Thyroid gland (tissue), 4 donors: ENCODE results near the gene SAMD13. TPM values are rescaled to one million over a fixed set of nuclear protein-coding genes. Genes with fewer than 3 reads are reported as not detected.

Experiments
- DNase-seq, 2 donors: peaks; one replicate each; pipeline ENCODE4 v3.0.0-alpha.2; 2019
- H3K27ac ChIP-seq, 3 donors: fragments of 200-600 bp; sonication (generic); 1 replicate in 2 of 3; 2 replicates in 1 of 3; pipeline ENCODE4 v1.5.1; 2016 to 2019; ENCODE audit warnings: mild to moderate bottlenecking in 1 of 3, moderate library complexity in 1 of 3
- H3K27me3 ChIP-seq: fragments of 200-600 bp; sonication (generic); one replicate; pipeline ENCODE4 v1.5.1; 2019
- H3K36me3 ChIP-seq, 2 donors: fragments of 200-600 bp; sonication (generic); one replicate each; pipeline ENCODE4 v1.5.1; 2016 to 2019
- H3K4me1 ChIP-seq, 2 donors: fragments of 200-600 bp; sonication (generic); one replicate each; pipeline ENCODE4 v1.5.1; 2017 to 2019
- H3K4me3 ChIP-seq, 3 donors: fragments of 200-600 bp; sonication (generic); replicated peaks in 1 of 3; 1 replicate in 2 of 3; 2 replicates in 1 of 3; pipeline ENCODE4 v1.5.1; 2016; ENCODE audit warnings: mild to moderate bottlenecking in 1 of 3
- H3K9me3 ChIP-seq: fragments of 200-600 bp; sonication (generic); one replicate; pipeline ENCODE4 v1.5.1; 2017
- POLR2A ChIP-seq, 2 donors: fragments of 450-650 bp; IDR thresholded peaks; one replicate each; pipeline ENCODE4 v1.6.1; 2017; ENCODE audit warnings: antibody characterized with exemption in 2 of 2, mild to moderate bottlenecking in 2 of 2, moderate library complexity in 1 of 2
- WGBS, 2 donors: methylation state at CpG; one replicate each; pipeline ENCODE4 v1.1.5; 2017; 5-methylcytosine and 5-hydroxymethylcytosine counted together
- intact Hi-C: fragments of 100-400 bp; cut with DNase I; formaldehyde crosslinking; loops from one replicate; pipeline ENCODE4 v1.15.1; 2023
- small RNA-seq: library from RNA; depleted of rRNA; stranded (forward); fragments of <200 nt; gene quantifications from one replicate; pipeline ENCODE3, GENCODE V24; 2016
- total RNA-seq, 4 donors: library from RNA; depleted of rRNA; stranded (reverse); fragments of >200 nt; gene quantifications; one replicate each; pipeline ENCODE4 v1.2.3, GENCODE V29; 2016
- TF ChIP-seq, protein P1 (sequence below), 6 experiments: fragments of 200-600 bp in 3 of 6; fragments of 450-650 bp in 3 of 6; sonication (generic) in 3 of 6; IDR thresholded peaks; one replicate each; pipeline ENCODE4 v1.5.1; 2016 to 2019; ENCODE audit warnings: antibody characterized with exemption in 6 of 6, mild to moderate bottlenecking in 2 of 6, inconsistent platforms in 1 of 6, moderate library complexity in 1 of 6

The SAMD13 gene
- total RNA-seq, 4 donors from 2014 or later, result 5.6 to 9.5 (median 5.9) TPM

DNA sequence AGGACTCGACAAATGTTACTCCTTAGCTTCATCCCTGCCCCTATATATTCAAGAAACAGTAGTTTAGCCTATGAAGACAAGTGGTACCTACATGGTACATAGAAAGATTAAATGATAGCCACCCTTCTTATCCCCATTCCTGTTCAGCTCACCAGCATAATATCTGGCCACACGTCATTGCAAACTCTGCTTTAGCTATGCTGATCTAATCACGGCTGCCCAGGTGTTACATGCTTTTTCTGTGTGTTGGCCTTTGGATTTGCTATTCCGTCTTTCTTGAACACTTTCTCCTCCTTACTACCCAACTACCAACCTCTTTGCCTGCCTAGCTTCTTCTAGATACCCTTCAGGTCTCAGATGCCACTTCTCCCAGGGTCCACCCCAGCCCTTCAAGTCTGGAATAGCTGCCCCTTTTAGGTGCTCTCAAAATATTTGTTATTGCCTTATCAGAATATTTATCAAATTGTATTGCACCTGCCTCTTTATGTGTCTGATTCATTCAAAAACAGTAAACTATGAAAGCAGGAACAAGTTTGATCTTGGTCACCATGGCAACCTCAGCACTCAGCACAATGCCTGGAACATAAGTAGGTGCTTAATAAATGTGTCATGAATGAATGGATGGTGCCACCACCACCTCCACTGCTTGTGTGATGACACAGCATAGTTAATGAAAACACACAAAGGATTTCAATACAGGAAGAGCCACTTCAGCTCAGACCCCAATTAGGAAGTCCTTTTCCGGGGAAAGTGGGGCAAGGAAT is 85.4 kb downstream of the SAMD13 start:
- Histone ChIP-seq H3K9me3 (no peaks in the 10 kb centered on the region), H3K27me3 (no peaks in the 10 kb centered on the region), H3K4me3 (no peak overlapping the region), H3K4me1 (no peaks in the 10 kb centered on the region), H3K36me3 (no peaks in the 10 kb centered on the region), H3K27ac (no peak overlapping the region)
- intact Hi-C loops, result no loop called here
- 84 to 95% methylated on average over 5 of the region's 5 CpGs for WGBS, 2 donors
- no peak for DNase-seq
- no peak for TF ChIP-seq POLR2A (IDR thresholded peaks at IDR 0.05)

DNA sequence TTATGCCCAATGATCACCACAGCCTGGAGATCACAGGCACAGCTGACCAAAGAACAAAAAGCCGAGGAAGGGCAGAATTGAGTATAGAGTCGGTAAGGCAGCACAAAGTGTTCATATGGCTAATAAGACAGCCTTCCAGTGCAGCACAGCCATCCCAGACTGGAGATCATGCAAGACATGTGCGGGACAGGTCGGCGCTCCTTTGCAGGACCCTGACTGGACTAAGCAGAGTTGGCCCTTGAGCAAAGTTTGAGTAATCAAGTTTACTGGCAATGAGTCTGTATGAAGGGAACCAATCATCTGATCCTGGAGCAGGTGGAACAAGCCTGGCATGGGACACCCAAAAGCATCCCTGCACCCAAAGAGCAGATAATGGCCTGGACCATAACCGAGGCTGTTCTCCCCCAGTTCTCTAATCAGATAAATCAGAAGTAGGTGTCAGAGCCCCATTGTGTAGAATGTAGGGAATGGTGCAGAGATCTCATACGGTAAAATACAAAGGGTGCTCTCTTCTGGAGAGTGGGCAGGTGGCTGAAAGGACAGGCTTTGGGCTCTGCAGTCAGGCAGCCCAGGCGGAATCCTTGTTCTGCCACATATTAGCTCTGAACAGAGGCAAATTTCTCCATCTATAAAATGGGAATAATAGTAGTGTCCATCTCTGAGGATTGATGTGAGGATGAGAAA is 86.1 kb downstream of the SAMD13 start:
- intact Hi-C loops, result no loop called here

GRCh38 chr1:84390226-84390625 is 88.7 kb downstream of the SAMD13 start:
- no peak overlapping the region for H3K27ac ChIP-seq
- TF ChIP-seq, protein P1, sequence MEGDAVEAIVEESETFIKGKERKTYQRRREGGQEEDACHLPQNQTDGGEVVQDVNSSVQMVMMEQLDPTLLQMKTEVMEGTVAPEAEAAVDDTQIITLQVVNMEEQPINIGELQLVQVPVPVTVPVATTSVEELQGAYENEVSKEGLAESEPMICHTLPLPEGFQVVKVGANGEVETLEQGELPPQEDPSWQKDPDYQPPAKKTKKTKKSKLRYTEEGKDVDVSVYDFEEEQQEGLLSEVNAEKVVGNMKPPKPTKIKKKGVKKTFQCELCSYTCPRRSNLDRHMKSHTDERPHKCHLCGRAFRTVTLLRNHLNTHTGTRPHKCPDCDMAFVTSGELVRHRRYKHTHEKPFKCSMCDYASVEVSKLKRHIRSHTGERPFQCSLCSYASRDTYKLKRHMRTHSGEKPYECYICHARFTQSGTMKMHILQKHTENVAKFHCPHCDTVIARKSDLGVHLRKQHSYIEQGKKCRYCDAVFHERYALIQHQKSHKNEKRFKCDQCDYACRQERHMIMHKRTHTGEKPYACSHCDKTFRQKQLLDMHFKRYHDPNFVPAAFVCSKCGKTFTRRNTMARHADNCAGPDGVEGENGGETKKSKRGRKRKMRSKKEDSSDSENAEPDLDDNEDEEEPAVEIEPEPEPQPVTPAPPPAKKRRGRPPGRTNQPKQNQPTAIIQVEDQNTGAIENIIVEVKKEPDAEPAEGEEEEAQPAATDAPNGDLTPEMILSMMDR (IDR thresholded peaks at IDR 0.05), result no peak
- TF ChIP-seq POLR2A (IDR thresholded peaks at IDR 0.05), result no peak

More for the DNA sequence above, 86.1 kb downstream of the SAMD13 start:
- no peak overlapping the region for H3K4me3 ChIP-seq
- no peaks in the 10 kb centered on the region for H3K27me3 ChIP-seq
- H3K9me3 ChIP-seq, result no peaks in the 10 kb centered on the region
- H3K4me1 ChIP-seq, result no peaks in the 10 kb centered on the region
- 77 to 85% methylated on average over 8 of the region's 8 CpGs for WGBS, 2 donors
- DNase-seq, result no peak
- H3K36me3 ChIP-seq, result no peaks in the 10 kb centered on the region
- no peak for TF ChIP-seq POLR2A (IDR thresholded peaks at IDR 0.05)
- TF ChIP-seq, protein P1 (IDR thresholded peaks at IDR 0.05), result no peak
- no peak overlapping the region for H3K27ac ChIP-seq

GRCh38 chr1:84398175-84399155 is 97.0 kb downstream of the SAMD13 start, which contains the start of gene DNASE2B:
DNASE2B (plus strand) TSS chr1:84398484; CDS start chr1:84398565, 81 bp downstream.
- no peak within 1 kb of the TSS for H3K27ac ChIP-seq
- no peak for DNase-seq
- 80 to 81% methylated on average over 11 of the region's 11 CpGs for WGBS, 2 donors
- no peak within 1 kb of the TSS for H3K4me3 ChIP-seq
- intact Hi-C loops, result no loop called here
- no peaks in the 10 kb centered on the region for H3K4me1 ChIP-seq
- H3K27me3 ChIP-seq, result no peaks in the 10 kb centered on the region
- TF ChIP-seq POLR2A (IDR thresholded peaks at IDR 0.05), result no peak
- TF ChIP-seq, protein P1 (IDR thresholded peaks at IDR 0.05), result no peak
- H3K9me3 ChIP-seq, result no peaks in the 10 kb centered on the region
- H3K36me3 ChIP-seq, result no peaks in the 10 kb centered on the region

More at GRCh38 chr1:84390226-84390625, 88.7 kb downstream of the SAMD13 start:
- no peak overlapping the region for H3K4me3 ChIP-seq
- no peak for DNase-seq
- no peaks in the 10 kb centered on the region for H3K27me3 ChIP-seq
- no peaks in the 10 kb centered on the region for H3K36me3 ChIP-seq
- intact Hi-C loops, result no loop called here
- H3K4me1 ChIP-seq, result no peaks in the 10 kb centered on the region
- no peaks in the 10 kb centered on the region for H3K9me3 ChIP-seq

Small RNA genes lying within 50 kb of the gene (small RNA-seq; reads per million reads assigned to genes)
- not detected for gene RF00410

Other genes starting within 250 kb of the SAMD13 start
- gene PRKACB, start 157.4 kb upstream of the SAMD13 start, total RNA-seq, result 10 to 100 TPM; 26.7 to 35.6 (median 33.8) TPM
- gene DNASE2B, start 96.8 kb downstream of the SAMD13 start, total RNA-seq, result under 1 TPM in 1 of 4 donors, not detected in 3; 0.88 TPM
- 10 to 100 TPM; 29.9 to 51.7 (median 42.7) TPM for gene RPF1, start 177.6 kb downstream of the SAMD13 start, total RNA-seq
- 1 to 10 TPM in 2 of 4 donors, under 1 TPM in 1, not detected in 1; 0.13 to 2.8 (median 1.8) TPM for gene SPATA1, start 204.7 kb downstream of the SAMD13 start, total RNA-seq
- gene GNG5, start 204.9 kb downstream of the SAMD13 start, total RNA-seq, result 100 to 1,000 TPM in 2 of 4 donors, 10 to 100 TPM in 2; 58.3 to 143 (median 95.2) TPM